ENCODE data around the gene RAP1GAP2.

- TF ChIP-seq POLR2A (IDR thresholded peaks at IDR 0.05), result no peak
- TF ChIP-seq CTCF (IDR thresholded peaks at IDR 0.05), result no peak
Measured at GRCh38 chr17:2924211-2924610, 128.0 kb downstream of the RAP1GAP2 start.
